ENCODE data around the gene EEPD1. TPM values are rescaled to one million over a fixed set of nuclear protein-coding genes. Genes with fewer than 3 reads are reported as not detected.
A peak's percentile ranks its signal among the peaks of the same experiment; 100 is the strongest.
"Not testable (repeated sequence)": the region's sequence is repeated elsewhere in the genome, so short reads cannot be mapped to it uniquely, and the experiment has no call there.

The EEPD1 gene
- total RNA-seq, 1 donor, result 9.0 TPM

DNA sequence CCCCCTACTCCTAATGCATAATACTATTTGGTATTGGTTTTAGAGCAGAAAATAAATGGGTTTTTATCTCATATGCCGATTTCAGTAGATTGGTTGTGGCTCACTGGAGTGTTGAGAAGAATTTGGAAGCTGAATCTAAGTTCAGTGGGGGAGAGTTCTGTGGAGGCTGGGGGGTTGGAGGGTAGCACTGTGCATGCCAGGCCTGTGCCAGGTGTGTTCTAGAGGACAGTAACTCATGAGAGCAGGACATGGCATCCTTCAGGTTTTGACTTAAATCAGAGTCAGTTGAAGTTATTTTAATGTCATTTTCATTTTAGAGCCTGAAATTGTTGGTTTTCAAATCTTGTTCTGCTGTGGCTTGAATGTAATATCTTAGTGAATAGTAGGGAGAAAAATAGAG lies 79.5 kb downstream of the EEPD1 start:
- Histone ChIP-seq H3K9me3 (ENCODE audit: low read depth, low read length) (no peaks in the 10 kb centered on the region), H3K4me2 (ENCODE audit: insufficient read depth, low read length) (no peak overlapping the region), H3K4me1 (ENCODE audit: insufficient read depth, low read length) (no peaks in the 10 kb centered on the region), H3K27me3 (ENCODE audit: insufficient read depth, low read length) (no peaks in the 10 kb centered on the region), H3K36me3 (ENCODE audit: insufficient read depth, low read length) (no peaks in the 10 kb centered on the region), H3K79me2 (ENCODE audit: insufficient read depth, low read length) (no peaks in the 10 kb centered on the region), H4K20me1 (ENCODE audit: insufficient read depth, low read length) (no peaks in the 10 kb centered on the region), H3K4me3 (ENCODE audit: insufficient read depth, low read length) (no peak overlapping the region), H3K27ac (ENCODE audit: low read depth, low read length) (no peak overlapping the region), H2AFZ (ENCODE audit: low read length) (no peak overlapping the region)
- no peak for DNase-seq (ENCODE audit: insufficient read length, low spot score, missing footprints)
- TF ChIP-seq, protein P1, sequence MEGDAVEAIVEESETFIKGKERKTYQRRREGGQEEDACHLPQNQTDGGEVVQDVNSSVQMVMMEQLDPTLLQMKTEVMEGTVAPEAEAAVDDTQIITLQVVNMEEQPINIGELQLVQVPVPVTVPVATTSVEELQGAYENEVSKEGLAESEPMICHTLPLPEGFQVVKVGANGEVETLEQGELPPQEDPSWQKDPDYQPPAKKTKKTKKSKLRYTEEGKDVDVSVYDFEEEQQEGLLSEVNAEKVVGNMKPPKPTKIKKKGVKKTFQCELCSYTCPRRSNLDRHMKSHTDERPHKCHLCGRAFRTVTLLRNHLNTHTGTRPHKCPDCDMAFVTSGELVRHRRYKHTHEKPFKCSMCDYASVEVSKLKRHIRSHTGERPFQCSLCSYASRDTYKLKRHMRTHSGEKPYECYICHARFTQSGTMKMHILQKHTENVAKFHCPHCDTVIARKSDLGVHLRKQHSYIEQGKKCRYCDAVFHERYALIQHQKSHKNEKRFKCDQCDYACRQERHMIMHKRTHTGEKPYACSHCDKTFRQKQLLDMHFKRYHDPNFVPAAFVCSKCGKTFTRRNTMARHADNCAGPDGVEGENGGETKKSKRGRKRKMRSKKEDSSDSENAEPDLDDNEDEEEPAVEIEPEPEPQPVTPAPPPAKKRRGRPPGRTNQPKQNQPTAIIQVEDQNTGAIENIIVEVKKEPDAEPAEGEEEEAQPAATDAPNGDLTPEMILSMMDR (IDR thresholded peaks at IDR 0.05; ENCODE audit: extremely low read depth, low read depth, low read length), result no peak

DNA sequence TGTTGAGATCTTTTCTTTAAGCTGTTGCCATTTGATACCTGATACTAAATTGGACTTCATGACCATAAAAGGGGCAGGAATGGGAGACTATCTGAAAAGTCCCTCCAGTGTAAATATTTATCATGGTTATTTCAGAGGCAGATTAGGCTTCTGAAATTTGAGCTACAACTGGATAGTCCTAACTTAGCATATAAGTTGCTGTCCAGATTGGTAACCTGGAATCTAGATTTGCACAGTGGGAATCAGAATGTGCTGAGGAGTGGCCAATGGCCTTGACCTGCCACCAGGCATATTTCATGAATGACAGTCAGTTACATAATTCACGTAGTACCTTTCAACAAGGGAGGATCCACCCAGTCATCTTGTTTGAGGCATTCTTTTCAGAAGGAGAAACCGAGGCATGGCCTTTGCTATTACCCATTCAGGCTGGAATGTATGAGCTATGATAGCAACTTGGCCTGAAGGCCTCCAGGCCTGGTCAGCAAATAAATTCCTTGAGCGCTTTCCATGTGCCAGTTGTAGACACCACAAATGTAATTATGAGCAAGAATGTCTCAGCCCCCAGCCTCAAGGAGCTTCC lies 80.0 kb downstream of the EEPD1 start:
- H3K36me3 ChIP-seq (ENCODE audit: insufficient read depth, low read length), result no peaks in the 10 kb centered on the region
- TF ChIP-seq, protein P1 (IDR thresholded peaks at IDR 0.05; ENCODE audit: extremely low read depth, low read depth, low read length), result no peak
- no peaks in the 10 kb centered on the region for H3K4me1 ChIP-seq (ENCODE audit: insufficient read depth, low read length)
- H3K4me2 ChIP-seq (ENCODE audit: insufficient read depth, low read length), result no peak overlapping the region
- peak; percentile 84 for DNase-seq (ENCODE audit: insufficient read length, low spot score, missing footprints)
- H3K4me3 ChIP-seq (ENCODE audit: insufficient read depth, low read length), result no peak overlapping the region
- H2AFZ ChIP-seq (ENCODE audit: low read length), result no peak overlapping the region
- H4K20me1 ChIP-seq (ENCODE audit: insufficient read depth, low read length), result no peaks in the 10 kb centered on the region
- no peaks in the 10 kb centered on the region for H3K9me3 ChIP-seq (ENCODE audit: low read depth, low read length)
- H3K79me2 ChIP-seq (ENCODE audit: insufficient read depth, low read length), result no peaks in the 10 kb centered on the region
- no peaks in the 10 kb centered on the region for H3K27me3 ChIP-seq (ENCODE audit: insufficient read depth, low read length)
- H3K27ac ChIP-seq (ENCODE audit: low read depth, low read length), result no peak overlapping the region

DNA sequence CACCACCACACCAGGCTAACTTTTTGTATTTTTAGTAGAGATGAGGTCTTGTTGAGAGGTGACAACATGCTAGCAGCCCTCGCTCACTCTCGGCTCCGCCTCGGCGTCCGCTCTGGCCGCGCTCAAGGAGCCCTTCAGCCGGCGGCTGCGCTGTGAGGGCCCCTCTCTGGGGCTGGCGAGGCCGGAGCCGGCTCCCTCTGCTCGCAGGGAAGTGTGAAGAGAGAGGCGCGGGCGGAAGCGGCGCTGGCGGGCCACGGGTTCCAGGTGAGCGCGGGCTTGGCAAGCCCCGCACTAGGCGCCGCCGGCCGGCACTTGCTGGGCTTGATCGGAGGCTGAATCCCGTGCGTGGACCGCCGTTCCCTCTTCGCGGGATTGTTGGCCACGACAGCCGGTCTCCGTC lies 83.0 kb downstream of the EEPD1 start:
- Histone ChIP-seq H3K4me2 (ENCODE audit: insufficient read depth, low read length) (no peak overlapping the region), H3K9me3 (ENCODE audit: low read depth, low read length) (no peaks in the 10 kb centered on the region), H2AFZ (ENCODE audit: low read length) (no peak overlapping the region), H3K27ac (ENCODE audit: low read depth, low read length) (no peak overlapping the region), H3K27me3 (ENCODE audit: insufficient read depth, low read length) (no peaks in the 10 kb centered on the region), H3K4me1 (ENCODE audit: insufficient read depth, low read length) (no peaks in the 10 kb centered on the region), H3K79me2 (ENCODE audit: insufficient read depth, low read length) (no peaks in the 10 kb centered on the region), H4K20me1 (ENCODE audit: insufficient read depth, low read length) (no peaks in the 10 kb centered on the region), H3K36me3 (ENCODE audit: insufficient read depth, low read length) (no peaks in the 10 kb centered on the region), H3K4me3 (ENCODE audit: insufficient read depth, low read length) (no peak overlapping the region)
- no peak for DNase-seq (ENCODE audit: insufficient read length, low spot score, missing footprints)
- TF ChIP-seq, protein P1 (IDR thresholded peaks at IDR 0.05; ENCODE audit: extremely low read depth, low read depth, low read length), result no peak

DNA sequence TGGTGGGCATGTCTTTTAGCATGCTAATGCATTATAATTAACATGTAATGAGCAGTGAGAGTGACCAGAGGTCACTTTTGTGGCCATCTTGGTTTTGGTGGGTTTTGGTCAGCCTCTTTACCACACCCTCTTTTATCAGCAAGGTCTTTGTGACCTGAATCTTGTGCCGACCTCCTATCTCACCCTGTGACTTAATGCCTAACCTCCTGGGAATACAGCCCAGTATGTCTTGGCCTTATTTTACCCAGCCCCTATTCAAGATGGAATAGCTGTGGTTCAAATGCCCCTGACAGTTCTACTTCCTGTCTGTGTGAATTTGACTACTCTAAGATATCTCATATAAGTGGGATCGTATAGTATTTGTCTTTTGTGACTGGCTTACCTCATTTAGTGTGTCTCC lies 85.1 kb downstream of the EEPD1 start:
- no peak overlapping the region for H3K4me2 ChIP-seq (ENCODE audit: insufficient read depth, low read length)
- H4K20me1 ChIP-seq (ENCODE audit: insufficient read depth, low read length), result no peaks in the 10 kb centered on the region
- TF ChIP-seq, protein P1 (IDR thresholded peaks at IDR 0.05; ENCODE audit: extremely low read depth, low read depth, low read length), result no peak
- H3K79me2 ChIP-seq (ENCODE audit: insufficient read depth, low read length), result no peaks in the 10 kb centered on the region
- no peak overlapping the region for H3K27ac ChIP-seq (ENCODE audit: low read depth, low read length)
- H3K27me3 ChIP-seq (ENCODE audit: insufficient read depth, low read length), result no peaks in the 10 kb centered on the region
- no peaks in the 10 kb centered on the region for H3K9me3 ChIP-seq (ENCODE audit: low read depth, low read length)
- no peak overlapping the region for H2AFZ ChIP-seq (ENCODE audit: low read length)
- H3K36me3 ChIP-seq (ENCODE audit: insufficient read depth, low read length), result no peaks in the 10 kb centered on the region
- H3K4me3 ChIP-seq (ENCODE audit: insufficient read depth, low read length), result no peak overlapping the region
- DNase-seq (ENCODE audit: insufficient read length, low spot score, missing footprints), result no peak
- H3K4me1 ChIP-seq (ENCODE audit: insufficient read depth, low read length), result no peaks in the 10 kb centered on the region

DNA sequence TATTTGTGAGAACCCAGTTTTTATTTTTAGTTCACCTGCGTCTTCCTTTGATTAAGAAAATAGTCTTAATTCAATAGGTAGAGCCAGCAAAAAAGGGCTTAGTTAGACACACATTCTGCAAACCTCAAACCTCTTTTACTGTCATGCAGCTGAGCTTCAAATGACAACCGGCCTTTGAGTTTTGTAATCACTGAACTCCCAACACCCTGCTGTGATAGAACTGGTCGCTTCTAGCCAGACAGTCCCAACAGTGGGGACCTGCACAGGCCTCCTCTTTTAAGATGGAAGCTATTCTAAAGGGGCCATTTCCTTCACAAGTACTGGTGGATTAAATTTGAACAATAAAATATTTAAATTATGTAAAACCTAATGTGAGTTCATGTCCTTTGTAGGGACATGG lies 90.3 kb downstream of the EEPD1 start:
- not testable (repeated sequence) for H3K9me3 ChIP-seq (ENCODE audit: low read depth, low read length); H3K79me2 ChIP-seq (ENCODE audit: insufficient read depth, low read length); H3K27ac ChIP-seq (ENCODE audit: low read depth, low read length); DNase-seq (ENCODE audit: insufficient read length, low spot score, missing footprints); H2AFZ ChIP-seq (ENCODE audit: low read length); H3K4me2 ChIP-seq (ENCODE audit: insufficient read depth, low read length); H3K27me3 ChIP-seq (ENCODE audit: insufficient read depth, low read length); H3K4me3 ChIP-seq (ENCODE audit: insufficient read depth, low read length); H4K20me1 ChIP-seq (ENCODE audit: insufficient read depth, low read length); H3K36me3 ChIP-seq (ENCODE audit: insufficient read depth, low read length); H3K4me1 ChIP-seq (ENCODE audit: insufficient read depth, low read length)

DNA sequence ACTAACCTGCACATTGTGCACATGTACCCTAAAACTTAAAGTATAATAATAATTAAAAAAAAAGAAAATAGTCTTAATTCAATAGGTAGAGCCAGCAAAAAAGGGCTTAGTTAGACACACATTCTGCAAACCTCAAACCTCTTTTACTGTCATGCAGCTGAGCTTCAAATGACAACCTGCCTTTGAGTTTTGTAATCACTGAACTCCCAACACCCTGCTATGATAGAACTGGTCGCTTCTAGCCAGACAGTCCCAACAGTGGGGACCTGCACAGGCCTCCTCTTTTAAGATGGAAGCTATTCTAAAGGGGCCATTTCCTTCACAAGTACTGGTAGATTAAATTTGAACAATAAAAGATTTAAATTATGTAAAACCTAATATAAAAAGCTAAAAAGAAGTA lies 90.9 kb downstream of the EEPD1 start:
- not testable (repeated sequence) for H3K9me3 ChIP-seq (ENCODE audit: low read depth, low read length); H3K36me3 ChIP-seq (ENCODE audit: insufficient read depth, low read length); H2AFZ ChIP-seq (ENCODE audit: low read length); H3K27me3 ChIP-seq (ENCODE audit: insufficient read depth, low read length); H3K4me3 ChIP-seq (ENCODE audit: insufficient read depth, low read length); DNase-seq (ENCODE audit: insufficient read length, low spot score, missing footprints); H3K4me2 ChIP-seq (ENCODE audit: insufficient read depth, low read length); H4K20me1 ChIP-seq (ENCODE audit: insufficient read depth, low read length); H3K4me1 ChIP-seq (ENCODE audit: insufficient read depth, low read length); H3K27ac ChIP-seq (ENCODE audit: low read depth, low read length); H3K79me2 ChIP-seq (ENCODE audit: insufficient read depth, low read length)
